OCI-LY1 (cell line): Measurements from ENCODE around the gene INPP5A.

Source experiments
- H2AFZ ChIP-seq: fragments of 200-600 bp; sonication (generic), shearing (Covaris generic); 2 replicates; pipeline ENCODE4 v1.6.0; 2014; ENCODE audit warnings: antibody characterized with exemption, mild to moderate bottlenecking, low read length
- H3F3A ChIP-seq: fragments of 200-600 bp; sonication (generic), shearing (Covaris generic); 2 replicates; pipeline ENCODE4 v1.6.0; 2014; ENCODE audit warnings: mild to moderate bottlenecking, antibody characterized with exemption, low read length, moderate library complexity; ENCODE audit not compliant: insufficient read depth
- H3K27ac ChIP-seq: fragments of 200-600 bp; sonication (generic); 2 replicates; pipeline ENCODE4 v1.5.1; 2014; ENCODE audit warnings: low read length, mixed run types, mild to moderate bottlenecking, low read depth; ENCODE audit not compliant: poor library complexity, severe bottlenecking
- H3K27me3 ChIP-seq: fragments of 200-600 bp; sonication (generic); 2 replicates; pipeline ENCODE4 v1.6.0; 2014; ENCODE audit warnings: antibody characterized with exemption, mild to moderate bottlenecking, low read length, moderate library complexity; ENCODE audit not compliant: insufficient read depth
- H3K36me3 ChIP-seq: fragments of 200-600 bp; sonication (generic); 2 replicates; pipeline ENCODE4 v1.6.1; 2014; ENCODE audit warnings: mild to moderate bottlenecking, antibody characterized with exemption, low read length, moderate library complexity, mixed read lengths; ENCODE audit not compliant: insufficient read depth
- H3K4me1 ChIP-seq: fragments of 200-600 bp; sonication (generic); 2 replicates; pipeline ENCODE4 v1.5.1; 2014; ENCODE audit warnings: mild to moderate bottlenecking, low read length, moderate library complexity; ENCODE audit not compliant: insufficient read depth, severe bottlenecking
- H3K4me2 ChIP-seq: fragments of 200-600 bp; sonication (generic), shearing (Covaris generic); 2 replicates; pipeline ENCODE4 v1.6.1; 2014; ENCODE audit warnings: low read length
- H3K4me3 ChIP-seq: fragments of 200-600 bp; sonication (generic); 2 replicates; pipeline ENCODE4 v1.5.1; 2014; ENCODE audit warnings: low read length, low read depth, mild to moderate bottlenecking, mixed read lengths; ENCODE audit not compliant: poor library complexity, severe bottlenecking
- H3K79me2 ChIP-seq: fragments of 200-600 bp; shearing (Covaris generic); 2 replicates; pipeline ENCODE4 v1.6.1; 2016; ENCODE audit warnings: mixed run types, low read length, mixed read lengths; ENCODE audit not compliant: insufficient read depth
- H3K9ac ChIP-seq: fragments of 200-600 bp; sonication (generic), shearing (Covaris generic); 2 replicates; pipeline ENCODE4 v1.6.1; 2014; ENCODE audit warnings: mild to moderate bottlenecking, low read length, mixed read lengths
- H3K9me2 ChIP-seq: fragments of 200-600 bp; sonication (generic), shearing (Covaris generic); 2 replicates; pipeline ENCODE4 v1.6.1; 2014; ENCODE audit warnings: low read depth, mild to moderate bottlenecking, low read length, mixed read lengths
- H3K9me3 ChIP-seq: fragments of 200-600 bp; shearing (Covaris generic); 2 replicates; pipeline ENCODE4 v1.6.1; 2014; ENCODE audit warnings: low read length, mixed read lengths
- H4K20me1 ChIP-seq: fragments of 200-600 bp; sonication (generic), shearing (Covaris generic); 2 replicates; pipeline ENCODE4 v1.6.0; 2016; ENCODE audit warnings: mild to moderate bottlenecking, low read length; ENCODE audit not compliant: insufficient read depth
- CTCF ChIP-seq: fragments of 200-600 bp; sonication (generic), shearing (Covaris generic); IDR thresholded peaks from 2 replicates; pipeline ENCODE4 v1.5.1; 2017; ENCODE audit warnings: mild to moderate bottlenecking, antibody characterized with exemption, low read length, moderate library complexity, mixed read lengths
- EZH2 ChIP-seq: fragments of 200-600 bp; sonication (generic), shearing (Covaris generic); IDR thresholded peaks from 2 replicates; pipeline ENCODE4 v1.8.0; 2017; ENCODE audit warnings: borderline replicate concordance, mixed run types, mild to moderate bottlenecking, antibody characterized with exemption, low read length, moderate library complexity, mixed read lengths

Gene INPP5A

GRCh38 chr10:132780356-132780755, 242.8 kb downstream of the INPP5A start:
- H3K4me3 ChIP-seq, result no peak overlapping the region
- no peak overlapping the region for H3K27ac ChIP-seq
- no peak overlapping the region for H2AFZ ChIP-seq
- H3K79me2 ChIP-seq, result no peaks in the 10 kb centered on the region
- H3K4me2 ChIP-seq, result no peak overlapping the region
- no peaks in the 10 kb centered on the region for H3K27me3 ChIP-seq
- no peaks in the 10 kb centered on the region for H3K4me1 ChIP-seq
- no peaks in the 10 kb centered on the region for H4K20me1 ChIP-seq
- H3K36me3 ChIP-seq, result no peaks in the 10 kb centered on the region
- H3F3A ChIP-seq, result no peaks in the 10 kb centered on the region
- no peaks in the 10 kb centered on the region for H3K9me2 ChIP-seq
- TF ChIP-seq CTCF (no peak), EZH2 (no peak)
- no peak overlapping the region for H3K9ac ChIP-seq
- no peaks in the 10 kb centered on the region for H3K9me3 ChIP-seq

- Histone ChIP-seq H3K9me3 (no peaks in the 10 kb centered on the region), H3K36me3 (no peaks in the 10 kb centered on the region), H3F3A (no peaks in the 10 kb centered on the region), H3K9me2 (no peaks in the 10 kb centered on the region), H3K27me3 (no peaks in the 10 kb centered on the region), H2AFZ (no peak overlapping the region), H3K9ac (no peak overlapping the region), H3K4me3 (no peak overlapping the region), H3K4me2 (no peak overlapping the region), H3K4me1 (no peaks in the 10 kb centered on the region), H3K79me2 (no peaks in the 10 kb centered on the region), H4K20me1 (no peaks in the 10 kb centered on the region), H3K27ac (no peak overlapping the region)
- TF ChIP-seq EZH2 (no peak), CTCF (no peak)
Measured at GRCh38 chr10:132781556-132781955, 244.0 kb downstream of the INPP5A start.

- Histone ChIP-seq H3K79me2 (no peaks in the 10 kb centered on the region), H3K4me3 (no peak overlapping the region), H3K27ac (no peak overlapping the region), H3K27me3 (no peaks in the 10 kb centered on the region), H3K9me3 (no peaks in the 10 kb centered on the region), H3K36me3 (no peaks in the 10 kb centered on the region), H2AFZ (no peak overlapping the region), H3K9ac (no peak overlapping the region), H4K20me1 (no peaks in the 10 kb centered on the region), H3K4me1 (no peaks in the 10 kb centered on the region), H3K4me2 (no peak overlapping the region), H3F3A (no peaks in the 10 kb centered on the region), H3K9me2 (no peaks in the 10 kb centered on the region)
- no peak for TF ChIP-seq EZH2
- TF ChIP-seq CTCF, result no peak
Measured at GRCh38 chr10:132783165-132783939, 245.8 kb downstream of the INPP5A start.
